ENCODE results near the gene SIRT6. TPM values are rescaled to one million over a fixed set of nuclear protein-coding genes. Genes with fewer than 3 reads are reported as not detected.

Gene SIRT6
- total RNA-seq, 1 donor from 2014 or later: 18.1 TPM

DNA sequence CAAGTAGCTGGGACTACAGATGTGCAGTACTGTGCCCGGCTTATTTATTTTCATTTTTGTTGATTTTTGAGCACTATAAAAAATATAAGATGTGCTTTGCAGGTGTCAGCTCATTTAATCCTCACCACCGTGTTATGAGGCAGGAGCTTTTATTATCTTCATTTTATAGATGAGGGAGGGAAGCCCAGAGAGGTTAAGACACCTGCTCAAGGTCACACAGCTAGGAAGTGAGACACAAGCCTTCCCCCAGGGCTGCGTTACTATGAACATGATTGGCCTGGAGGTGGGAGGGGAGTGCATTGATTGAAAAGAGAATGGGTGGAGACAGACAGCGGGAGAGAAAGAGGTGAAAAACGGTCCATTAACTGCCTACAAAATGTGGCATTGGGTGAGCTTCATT is 7.3 kb upstream of the SIRT6 start:
- TF ChIP-seq, protein P1, sequence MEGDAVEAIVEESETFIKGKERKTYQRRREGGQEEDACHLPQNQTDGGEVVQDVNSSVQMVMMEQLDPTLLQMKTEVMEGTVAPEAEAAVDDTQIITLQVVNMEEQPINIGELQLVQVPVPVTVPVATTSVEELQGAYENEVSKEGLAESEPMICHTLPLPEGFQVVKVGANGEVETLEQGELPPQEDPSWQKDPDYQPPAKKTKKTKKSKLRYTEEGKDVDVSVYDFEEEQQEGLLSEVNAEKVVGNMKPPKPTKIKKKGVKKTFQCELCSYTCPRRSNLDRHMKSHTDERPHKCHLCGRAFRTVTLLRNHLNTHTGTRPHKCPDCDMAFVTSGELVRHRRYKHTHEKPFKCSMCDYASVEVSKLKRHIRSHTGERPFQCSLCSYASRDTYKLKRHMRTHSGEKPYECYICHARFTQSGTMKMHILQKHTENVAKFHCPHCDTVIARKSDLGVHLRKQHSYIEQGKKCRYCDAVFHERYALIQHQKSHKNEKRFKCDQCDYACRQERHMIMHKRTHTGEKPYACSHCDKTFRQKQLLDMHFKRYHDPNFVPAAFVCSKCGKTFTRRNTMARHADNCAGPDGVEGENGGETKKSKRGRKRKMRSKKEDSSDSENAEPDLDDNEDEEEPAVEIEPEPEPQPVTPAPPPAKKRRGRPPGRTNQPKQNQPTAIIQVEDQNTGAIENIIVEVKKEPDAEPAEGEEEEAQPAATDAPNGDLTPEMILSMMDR (IDR thresholded peaks at IDR 0.05): no peak
- no peaks in the 10 kb centered on the region for H3K9me3 ChIP-seq
- intact Hi-C loops (cut with DNase I): no loop called here
- peaks cover 3% of the 10 kb centered on the region for H3K4me1 ChIP-seq
- peaks cover 11% of the 10 kb centered on the region for H3K27me3 ChIP-seq (ENCODE audit: low read depth)
- H3K4me3 ChIP-seq: no peak overlapping the region
- no peaks in the 10 kb centered on the region for H3K36me3 ChIP-seq
- no peak for ATAC-seq
- no peak overlapping the region for H3K27ac ChIP-seq
- no peak for DNase-seq

DNA sequence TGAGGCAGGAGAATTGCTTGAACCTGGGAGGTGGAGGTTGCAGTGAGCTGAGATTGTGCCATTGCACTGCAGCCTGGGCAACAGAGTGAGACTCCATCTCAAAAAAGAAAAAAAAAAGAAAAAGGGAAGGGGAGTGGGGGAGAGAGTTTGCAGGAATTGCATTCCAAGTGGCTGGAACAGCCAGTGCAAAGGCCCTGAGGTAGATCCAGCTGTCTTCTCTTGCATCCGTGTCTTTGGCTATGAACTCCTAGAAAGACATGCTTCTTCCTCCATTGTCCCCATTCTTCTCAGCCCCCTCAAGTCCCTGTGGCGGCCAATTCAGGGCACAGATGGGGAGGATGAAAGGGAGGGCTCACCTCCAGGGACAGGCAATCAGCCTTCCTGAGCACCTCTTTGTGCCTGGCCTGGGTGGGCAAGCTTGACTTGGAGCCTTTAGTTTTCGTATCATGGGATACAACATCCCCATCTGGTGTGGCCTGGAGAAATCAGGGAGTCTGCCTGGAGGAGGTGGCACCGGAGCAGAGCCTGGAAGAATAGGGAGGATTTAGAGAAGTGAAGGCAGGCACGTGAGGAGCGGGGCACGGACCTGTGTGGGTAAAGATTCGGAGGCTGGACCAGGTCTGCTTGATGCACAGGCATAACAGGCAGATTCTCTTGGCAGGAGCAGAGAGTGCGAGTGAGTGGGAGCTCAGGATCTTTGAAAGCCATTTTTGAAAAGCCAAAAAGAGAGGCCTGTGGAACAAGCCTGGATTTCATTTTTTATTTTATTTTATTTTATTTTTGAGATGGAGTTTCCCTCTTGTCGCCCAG is 5.2 kb upstream of the SIRT6 start:
- intact Hi-C loops (cut with DNase I): no loop called here

DNA sequence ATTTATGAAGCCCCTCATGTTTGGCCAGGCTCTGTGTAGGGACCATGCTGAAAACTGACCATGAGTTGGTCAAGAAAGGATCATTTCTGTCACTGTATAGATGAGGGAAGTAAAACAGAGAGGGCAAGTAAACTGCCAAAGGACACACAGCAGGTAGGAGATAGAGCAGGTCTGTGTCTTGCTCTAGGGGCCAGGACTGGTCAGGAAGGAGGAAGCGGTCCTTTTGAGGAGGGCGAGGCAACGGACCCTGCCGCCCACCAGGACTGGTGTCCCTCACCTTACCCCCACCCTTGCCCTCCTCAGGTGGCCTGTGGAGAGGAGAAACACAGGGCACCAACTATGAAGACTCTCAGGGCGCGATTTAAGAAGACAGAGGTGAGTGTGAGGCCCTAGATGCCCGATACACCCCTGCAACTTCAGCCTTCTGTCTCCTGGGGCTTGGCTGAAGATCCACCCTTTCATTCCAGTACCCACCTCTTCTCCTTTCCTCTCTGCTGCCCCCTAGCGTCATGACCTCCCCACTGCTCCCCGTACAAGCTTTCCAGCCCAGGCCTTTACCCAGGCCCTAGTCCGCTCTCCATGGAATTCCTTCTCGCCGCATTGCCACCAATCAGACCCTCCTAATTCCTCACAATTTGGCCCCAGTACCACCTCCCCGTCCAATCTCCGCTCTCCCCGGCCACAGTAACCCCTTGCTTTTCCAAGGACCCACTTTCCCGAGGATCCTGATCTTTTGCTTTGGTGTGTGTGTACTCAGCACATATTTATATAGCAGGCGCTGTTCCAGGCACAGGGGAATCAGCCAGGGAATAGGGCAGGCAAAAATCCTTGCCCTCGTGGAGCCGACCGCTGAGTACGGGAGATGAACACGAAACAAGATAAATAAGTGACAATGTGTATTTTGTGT is 4.0 kb upstream of the SIRT6 start:
- Histone ChIP-seq H3K36me3 (no peaks in the 10 kb centered on the region), H3K4me1 (peaks cover 24% of the 10 kb centered on the region), H3K27ac (no peak overlapping the region), H3K9me3 (no peaks in the 10 kb centered on the region), H3K4me3 (no peak overlapping the region), H3K27me3 (ENCODE audit: low read depth) (peaks cover 4% of the 10 kb centered on the region)
- TF ChIP-seq, protein P1 (IDR thresholded peaks at IDR 0.05): peak; percentile 70
- intact Hi-C loops (cut with DNase I): no loop called here
- ATAC-seq (peak; percentile 54 to 73), DNase-seq (peak; percentile 73)

More for the DNA sequence above, 5.2 kb upstream of the SIRT6 start:
- Histone ChIP-seq H3K9me3 (no peaks in the 10 kb centered on the region), H3K4me3 (no peak overlapping the region), H3K36me3 (no peaks in the 10 kb centered on the region), H3K27me3 (ENCODE audit: low read depth) (peaks cover 4% of the 10 kb centered on the region), H3K4me1 (peaks cover 18% of the 10 kb centered on the region), H3K27ac (no peak overlapping the region)
- TF ChIP-seq, protein P1 (IDR thresholded peaks at IDR 0.05): no peak
- no peak for ATAC-seq
- no peak for DNase-seq

DNA sequence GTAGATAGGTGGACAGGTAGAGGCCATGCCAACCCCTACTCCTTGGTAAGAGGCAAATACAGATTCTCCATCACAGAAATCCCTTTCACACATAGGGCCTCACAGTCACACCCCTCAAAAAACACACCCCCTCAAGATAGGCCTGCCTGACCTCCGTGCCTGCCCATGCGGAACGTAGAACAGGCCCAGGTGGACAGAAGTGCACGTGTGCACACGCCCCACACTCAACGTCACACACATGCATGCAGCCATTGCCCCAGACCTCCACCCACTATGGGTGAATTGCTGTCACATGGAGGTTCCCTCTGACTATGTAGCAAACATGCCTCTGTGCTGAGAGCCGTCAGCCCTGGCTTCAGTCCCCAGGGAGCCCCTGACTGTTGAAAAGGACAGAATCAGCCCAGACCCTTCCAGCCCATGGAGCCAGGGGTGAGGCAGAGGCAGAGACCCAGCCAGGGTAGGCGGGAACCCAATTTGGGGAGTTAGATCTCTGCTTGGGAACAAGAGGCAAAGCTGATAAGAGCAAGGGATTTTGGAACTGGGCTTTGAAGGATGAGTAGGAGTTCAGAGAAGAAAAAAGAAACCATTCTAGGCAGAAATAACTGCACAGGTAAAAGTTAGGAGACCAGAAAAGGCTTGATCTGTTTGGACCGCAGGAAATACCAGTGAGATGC is 3.2 kb upstream of the SIRT6 start:
- no peak for DNase-seq

More for the DNA sequence above, 3.2 kb upstream of the SIRT6 start:
- Histone ChIP-seq H3K4me1 (peaks cover 32% of the 10 kb centered on the region), H3K4me3 (no peak overlapping the region), H3K27me3 (ENCODE audit: low read depth) (peaks cover 4% of the 10 kb centered on the region), H3K36me3 (peaks cover 2% of the 10 kb centered on the region), H3K27ac (no peak overlapping the region), H3K9me3 (no peaks in the 10 kb centered on the region)
- ATAC-seq: no peak
- intact Hi-C loops (cut with DNase I): no loop called here
- TF ChIP-seq, protein P1 (IDR thresholded peaks at IDR 0.05): no peak
